Panc1 (cell line): ENCODE results near the gene FAM168B. TPM values are rescaled to one million over a fixed set of nuclear protein-coding genes. Genes with fewer than 3 reads are reported as not detected.

Experiments used
- ATAC-seq: fragments of 200-7000 bp; cut with Tn5 transposase; 2 replicates; pipeline ENCODE4 v1.9.1; 2020; ENCODE audit warnings: mild to moderate bottlenecking, moderate library complexity
- BruUV-seq: library from RNA; stranded (reverse); fragments of 400-500 nt; replicated peaks from 2 replicates; lab custom pipeline; 2021; lab: Mats Ljungman, UMichigan
- CTCF ChIA-PET: fragments of 300-600 bp; sonication (Branson Sonifier 250); formaldehyde crosslinking; loops from one replicate; lab custom pipeline; 2022; ENCODE audit warnings: antibody characterized with exemption; lab: Charles Lee
- POLR2A ChIA-PET: fragments of 300-600 bp; sonication (Branson Sonifier 250); formaldehyde crosslinking; loops from one replicate; lab custom pipeline; 2022; ENCODE audit warnings: antibody characterized with exemption; lab: Charles Lee
- DNase-seq: peaks from one replicate; pipeline ENCODE4 v3.0.0-alpha.2; 2010; ENCODE audit warnings: low read depth, low spot score
- H3K27ac ChIP-seq: 2 replicates; pipeline ENCODE4 v1.5.1; 2011; ENCODE audit warnings: mild to moderate bottlenecking, low read length, inconsistent platforms
- H3K27me3 ChIP-seq: fragments of 200-500 bp; sonication (Bioruptor generic); 2 replicates; pipeline ENCODE4 v1.6.0; 2014; ENCODE audit warnings: low read length, inconsistent platforms; ENCODE audit not compliant: control insufficient read depth, insufficient read depth
- H3K36me3 ChIP-seq: fragments of 200-500 bp; sonication (Bioruptor generic); 2 replicates; pipeline ENCODE4 v1.5.1; 2014; ENCODE audit warnings: inconsistent platforms, mild to moderate bottlenecking, low read length, moderate library complexity; ENCODE audit not compliant: control insufficient read depth, insufficient read depth
- H3K4me1 ChIP-seq: 2 replicates; pipeline ENCODE4 v1.5.1; 2011; ENCODE audit warnings: inconsistent platforms, mild to moderate bottlenecking, low read length, moderate library complexity; ENCODE audit not compliant: control insufficient read depth, insufficient read depth
- H3K4me3 ChIP-seq, 2 experiments: 2 replicates each; pipeline ENCODE4 v1.5.1; 2011 to 2012; ENCODE audit warnings: low read depth in 2 of 2, low read length in 2 of 2, mild to moderate bottlenecking in 2 of 2, inconsistent platforms in 1 of 2, moderate library complexity in 1 of 2
- H3K9me3 ChIP-seq: fragments of 200-500 bp; sonication (Bioruptor generic); 2 replicates; pipeline ENCODE4 v1.5.1; 2014; ENCODE audit warnings: low read depth, mild to moderate bottlenecking, inconsistent platforms, low read length, moderate library complexity; ENCODE audit not compliant: control insufficient read depth, insufficient read depth
- CTCF ChIP-seq: fragments of 450-650 bp; IDR thresholded peaks from 2 replicates; pipeline ENCODE4 v1.5.1; 2017; ENCODE audit warnings: mild to moderate bottlenecking
- POLR2AphosphoS5 ChIP-seq: IDR thresholded peaks from 2 replicates; pipeline ENCODE4 v1.6.1; 2012; ENCODE audit warnings: mild to moderate bottlenecking, low read depth, low read length, moderate library complexity
- SIN3A ChIP-seq: IDR thresholded peaks from 2 replicates; pipeline ENCODE4 v1.6.1; 2012; ENCODE audit warnings: low read depth, mild to moderate bottlenecking, low read length, moderate library complexity, borderline replicate concordance; ENCODE audit not compliant: insufficient read depth
- TCF7L2 ChIP-seq: IDR thresholded peaks from 2 replicates; pipeline ENCODE4 v1.6.1; 2011; ENCODE audit warnings: mild to moderate bottlenecking, low read depth, low read length, inconsistent platforms
- in situ Hi-C: cut with HindIII; loops from 2 replicates; pipeline ENCODE4 v1.10.0; 2016; ENCODE audit warnings: low sequenced_read_pairs, low pct_unique_long_range_greater_than_20kb
- intact Hi-C: fragments of 100-400 bp; cut with micrococcal nuclease; formaldehyde crosslinking; loops from one replicate; pipeline ENCODE4 v1.10.0; 2022; ENCODE audit not compliant: unreplicated experiment
- total RNA-seq: library from RNA; stranded (reverse); gene quantifications from one replicate; pipeline ENCODE4 v1.2.1, GENCODE V29; 2021; ENCODE audit not compliant: unreplicated experiment
- TF ChIP-seq, protein P1 (sequence below), 2 experiments: IDR thresholded peaks; 2 replicates each; pipeline ENCODE4 v1.6.1; 2011 to 2012; ENCODE audit warnings: low read depth in 2 of 2, control low read depth in 1 of 2, low read length in 1 of 2, mild to moderate bottlenecking in 1 of 2, moderate library complexity in 1 of 2; ENCODE audit not compliant: insufficient read depth in 1 of 2

FAM168B gene
- total RNA-seq, 1 experiment from 2014 or later: 137 TPM

GRCh38 chr2:131027566-131028528 lies 65.4 kb downstream of the FAM168B start:
- intact Hi-C loops (no loop called here), in situ Hi-C loops (no loop called here)
- H3K4me1 ChIP-seq: no peaks in the 10 kb centered on the region
- POLR2A ChIA-PET: no interaction called here
- DNase-seq (no peak), ATAC-seq (no peak)
- H3K27ac ChIP-seq: no peak overlapping the region
- no TSS peak for BruUV-seq
- TF ChIP-seq POLR2AphosphoS5 (no peak), CTCF (no peak), SIN3A (no peak)
- H3K9me3 ChIP-seq: no peaks in the 10 kb centered on the region
- CTCF ChIA-PET: no interaction called here
- no peaks in the 10 kb centered on the region for H3K27me3 ChIP-seq
- no peaks in the 10 kb centered on the region for H3K36me3 ChIP-seq
- H3K4me3 ChIP-seq: no peak overlapping the region

- H3K27me3 ChIP-seq: no peaks in the 10 kb centered on the region
- H3K9me3 ChIP-seq: no peaks in the 10 kb centered on the region
- POLR2A ChIA-PET: no interaction called here
- in situ Hi-C loops (no loop called here), intact Hi-C loops (no loop called here)
- CTCF ChIA-PET: no interaction called here
- TF ChIP-seq SIN3A (no peak), POLR2AphosphoS5 (no peak), CTCF (no peak), TCF7L2 (no peak)
- TF ChIP-seq, protein P1, sequence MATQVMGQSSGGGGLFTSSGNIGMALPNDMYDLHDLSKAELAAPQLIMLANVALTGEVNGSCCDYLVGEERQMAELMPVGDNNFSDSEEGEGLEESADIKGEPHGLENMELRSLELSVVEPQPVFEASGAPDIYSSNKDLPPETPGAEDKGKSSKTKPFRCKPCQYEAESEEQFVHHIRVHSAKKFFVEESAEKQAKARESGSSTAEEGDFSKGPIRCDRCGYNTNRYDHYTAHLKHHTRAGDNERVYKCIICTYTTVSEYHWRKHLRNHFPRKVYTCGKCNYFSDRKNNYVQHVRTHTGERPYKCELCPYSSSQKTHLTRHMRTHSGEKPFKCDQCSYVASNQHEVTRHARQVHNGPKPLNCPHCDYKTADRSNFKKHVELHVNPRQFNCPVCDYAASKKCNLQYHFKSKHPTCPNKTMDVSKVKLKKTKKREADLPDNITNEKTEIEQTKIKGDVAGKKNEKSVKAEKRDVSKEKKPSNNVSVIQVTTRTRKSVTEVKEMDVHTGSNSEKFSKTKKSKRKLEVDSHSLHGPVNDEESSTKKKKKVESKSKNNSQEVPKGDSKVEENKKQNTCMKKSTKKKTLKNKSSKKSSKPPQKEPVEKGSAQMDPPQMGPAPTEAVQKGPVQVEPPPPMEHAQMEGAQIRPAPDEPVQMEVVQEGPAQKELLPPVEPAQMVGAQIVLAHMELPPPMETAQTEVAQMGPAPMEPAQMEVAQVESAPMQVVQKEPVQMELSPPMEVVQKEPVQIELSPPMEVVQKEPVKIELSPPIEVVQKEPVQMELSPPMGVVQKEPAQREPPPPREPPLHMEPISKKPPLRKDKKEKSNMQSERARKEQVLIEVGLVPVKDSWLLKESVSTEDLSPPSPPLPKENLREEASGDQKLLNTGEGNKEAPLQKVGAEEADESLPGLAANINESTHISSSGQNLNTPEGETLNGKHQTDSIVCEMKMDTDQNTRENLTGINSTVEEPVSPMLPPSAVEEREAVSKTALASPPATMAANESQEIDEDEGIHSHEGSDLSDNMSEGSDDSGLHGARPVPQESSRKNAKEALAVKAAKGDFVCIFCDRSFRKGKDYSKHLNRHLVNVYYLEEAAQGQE (IDR thresholded peaks at IDR 0.05; ENCODE audit: insufficient read depth in 1 of 2, low read depth in 2 of 2, low read length in 1 of 2): no peak
- H3K36me3 ChIP-seq: no peaks in the 10 kb centered on the region
- H3K4me1 ChIP-seq: no peaks in the 10 kb centered on the region
- BruUV-seq: no TSS peak
- ATAC-seq (no peak), DNase-seq (no peak)
- H3K4me3 ChIP-seq: no peak overlapping the region
- H3K27ac ChIP-seq: no peak overlapping the region
Measured at GRCh38 chr2:131026919-131027318, 66.3 kb downstream of the FAM168B start.
